SK-N-SH treated with all-trans-retinoic acid at 6 μM for 48 hours (cell line): ENCODE results near the gene VEPH1.

ENCODE experiments used
- CREB5 ChIP-seq: fragments of 250-450 bp; sonication (Bioruptor Pico); IDR thresholded peaks from 2 replicates; pipeline ENCODE4 v1.5.1; 2020; ENCODE audit warnings: low read depth, mild to moderate bottlenecking, moderate library complexity
- ZNF8 ChIP-seq: fragments of 450-650 bp; formaldehyde crosslinking; IDR thresholded peaks from 2 replicates; pipeline ENCODE4 v1.5.0; 2020; ENCODE audit warnings: mild to moderate bottlenecking, moderate library complexity
- TF ChIP-seq, protein P1 (sequence below): fragments of 250-450 bp; sonication (Bioruptor Pico); IDR thresholded peaks from 2 replicates; pipeline ENCODE4 v1.8.0; 2020; ENCODE audit warnings: mild to moderate bottlenecking, moderate library complexity, borderline replicate concordance

DNA sequence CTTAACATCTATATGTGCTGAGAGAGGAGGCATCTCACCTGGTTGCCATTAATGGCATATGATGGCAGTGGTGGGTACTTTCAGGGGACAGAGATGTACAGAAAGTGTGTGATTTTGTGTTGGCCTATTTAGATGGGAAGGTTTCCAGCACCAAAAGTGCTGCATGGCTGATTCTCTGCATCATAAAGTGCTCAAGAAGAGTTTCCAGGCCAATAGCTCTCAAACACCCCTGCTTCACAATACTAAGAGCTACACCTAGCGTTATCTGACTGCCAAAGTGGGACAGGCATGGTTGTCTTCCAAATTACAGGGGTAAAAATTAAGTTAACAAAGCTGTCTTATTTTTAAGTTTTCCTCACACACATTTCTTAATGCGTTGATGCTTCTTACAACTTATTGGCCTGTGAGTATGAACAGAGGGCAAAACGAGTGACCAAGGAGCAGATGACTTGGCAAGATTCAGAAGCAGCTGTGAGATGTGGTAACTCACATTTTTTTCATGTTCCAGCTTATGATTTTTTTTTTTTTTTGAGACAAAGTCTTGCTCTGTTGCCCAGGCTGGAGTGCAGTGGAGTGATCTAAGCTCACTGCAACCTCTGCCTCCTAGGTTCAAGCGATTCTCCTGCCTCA lies 41.4 kb upstream of the VEPH1 start:
- no peak for TF ChIP-seq ZNF8
- TF ChIP-seq, protein P1, sequence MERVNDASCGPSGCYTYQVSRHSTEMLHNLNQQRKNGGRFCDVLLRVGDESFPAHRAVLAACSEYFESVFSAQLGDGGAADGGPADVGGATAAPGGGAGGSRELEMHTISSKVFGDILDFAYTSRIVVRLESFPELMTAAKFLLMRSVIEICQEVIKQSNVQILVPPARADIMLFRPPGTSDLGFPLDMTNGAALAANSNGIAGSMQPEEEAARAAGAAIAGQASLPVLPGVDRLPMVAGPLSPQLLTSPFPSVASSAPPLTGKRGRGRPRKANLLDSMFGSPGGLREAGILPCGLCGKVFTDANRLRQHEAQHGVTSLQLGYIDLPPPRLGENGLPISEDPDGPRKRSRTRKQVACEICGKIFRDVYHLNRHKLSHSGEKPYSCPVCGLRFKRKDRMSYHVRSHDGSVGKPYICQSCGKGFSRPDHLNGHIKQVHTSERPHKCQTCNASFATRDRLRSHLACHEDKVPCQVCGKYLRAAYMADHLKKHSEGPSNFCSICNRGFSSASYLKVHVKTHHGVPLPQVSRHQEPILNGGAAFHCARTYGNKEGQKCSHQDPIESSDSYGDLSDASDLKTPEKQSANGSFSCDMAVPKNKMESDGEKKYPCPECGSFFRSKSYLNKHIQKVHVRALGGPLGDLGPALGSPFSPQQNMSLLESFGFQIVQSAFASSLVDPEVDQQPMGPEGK: no peak
- TF ChIP-seq CREB5 (CRISPR knock-in tag): no peak
